HG02642 (cell line): ENCODE data around the gene SLC8A1.

Experiments
- ATAC-seq: cut with Tn5 transposase; IDR thresholded peaks from one replicate; pipeline ENCODE4 v1.9.1; 2021; ENCODE audit warnings: mild to moderate bottlenecking; ENCODE audit not compliant: unreplicated experiment, poor library complexity

Gene SLC8A1

DNA sequence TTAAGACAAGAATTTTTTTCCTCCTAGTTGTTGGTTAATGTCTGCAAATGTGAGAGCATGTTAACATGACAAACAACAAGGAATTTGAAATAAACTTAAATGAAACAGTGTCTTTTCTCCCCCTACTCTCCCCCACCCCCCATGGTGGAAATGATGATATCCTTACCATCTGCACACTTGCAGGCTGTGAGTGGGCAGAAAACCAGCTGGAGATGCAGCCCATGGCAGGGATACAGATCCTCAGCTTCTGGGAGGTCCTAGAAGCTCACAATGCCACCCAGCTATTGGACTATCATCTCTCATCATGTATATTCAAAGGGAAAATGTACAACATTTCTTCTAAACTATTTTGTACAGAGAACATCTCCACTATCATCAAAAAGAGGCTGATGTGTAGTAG lies 196.8 kb downstream of the SLC8A1 start:
- no peak for ATAC-seq

DNA sequence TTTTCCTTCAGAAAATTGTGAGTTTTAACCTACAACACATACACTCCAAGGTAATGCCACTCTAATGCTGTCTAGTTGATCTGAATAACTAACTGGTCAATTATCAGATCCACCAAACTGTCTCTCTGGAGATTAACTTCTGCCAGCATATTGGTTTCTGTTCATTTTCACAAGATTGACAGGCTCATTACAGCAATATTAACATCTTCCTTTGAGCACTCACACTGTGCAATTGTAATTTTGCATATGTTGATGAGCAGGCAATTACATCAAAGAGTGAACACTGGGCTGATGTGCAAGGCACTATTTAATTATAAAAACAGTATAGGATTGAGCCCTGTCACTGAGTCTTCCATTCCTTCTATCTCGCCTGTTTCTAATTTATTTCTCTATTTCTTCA lies 197.3 kb downstream of the SLC8A1 start:
- ATAC-seq: no peak

DNA sequence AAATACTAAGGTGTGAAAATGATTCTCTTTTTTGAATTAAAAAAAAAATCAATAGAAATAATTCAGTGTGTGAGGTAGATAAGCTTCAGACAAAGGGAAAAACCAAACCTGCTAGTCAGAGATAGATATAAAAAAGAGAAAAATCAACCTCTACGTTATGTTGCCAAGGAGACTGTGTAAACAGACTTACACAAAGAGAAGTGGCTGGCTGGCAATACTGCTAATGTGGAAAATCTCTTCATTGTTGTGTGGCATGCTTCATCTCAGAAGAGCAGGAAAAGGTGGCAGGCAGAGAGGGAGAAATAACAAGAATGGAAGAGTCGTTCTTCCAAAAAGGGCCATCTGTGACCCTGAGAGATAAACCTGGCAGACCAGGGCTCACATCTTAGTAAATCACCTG lies 200.8 kb downstream of the SLC8A1 start:
- ATAC-seq: no peak

DNA sequence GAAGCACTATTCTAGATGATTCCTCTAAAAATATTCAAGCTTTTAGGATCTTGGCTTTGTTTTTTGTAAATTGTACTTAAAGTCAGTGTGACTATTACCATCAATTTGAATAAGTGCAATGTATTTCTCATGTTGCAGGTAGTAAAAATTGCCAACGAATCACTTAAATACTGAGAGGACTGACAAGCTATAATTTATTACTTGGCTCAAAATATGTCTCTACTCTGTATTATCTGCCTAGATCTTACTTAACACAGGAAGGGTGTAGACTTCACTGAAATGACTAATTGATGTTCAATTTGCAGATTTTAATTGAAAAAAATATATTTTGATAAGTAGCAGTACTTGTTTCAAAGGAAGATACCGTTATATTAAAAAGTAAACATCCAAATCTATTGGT lies 202.3 kb downstream of the SLC8A1 start:
- no peak for ATAC-seq

DNA sequence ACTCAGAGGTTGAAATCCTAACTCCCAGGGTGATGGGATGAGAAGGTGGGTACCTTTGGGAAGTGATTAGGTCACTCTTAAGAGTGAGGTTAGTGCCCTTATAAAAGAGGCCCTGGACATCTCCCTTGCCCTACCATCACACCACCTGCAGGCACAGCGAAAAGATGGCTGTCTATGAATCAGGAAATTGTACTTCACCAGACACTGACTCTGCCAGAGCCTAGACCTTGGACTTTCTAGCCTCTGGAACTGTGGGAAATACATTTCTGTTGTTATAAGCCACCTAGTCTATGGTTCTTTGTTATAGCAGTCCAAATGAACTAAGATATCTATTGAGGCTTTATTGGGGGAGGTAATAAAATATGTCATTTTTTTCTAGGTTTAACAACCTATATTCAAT lies 203.6 kb downstream of the SLC8A1 start:
- no peak for ATAC-seq

DNA sequence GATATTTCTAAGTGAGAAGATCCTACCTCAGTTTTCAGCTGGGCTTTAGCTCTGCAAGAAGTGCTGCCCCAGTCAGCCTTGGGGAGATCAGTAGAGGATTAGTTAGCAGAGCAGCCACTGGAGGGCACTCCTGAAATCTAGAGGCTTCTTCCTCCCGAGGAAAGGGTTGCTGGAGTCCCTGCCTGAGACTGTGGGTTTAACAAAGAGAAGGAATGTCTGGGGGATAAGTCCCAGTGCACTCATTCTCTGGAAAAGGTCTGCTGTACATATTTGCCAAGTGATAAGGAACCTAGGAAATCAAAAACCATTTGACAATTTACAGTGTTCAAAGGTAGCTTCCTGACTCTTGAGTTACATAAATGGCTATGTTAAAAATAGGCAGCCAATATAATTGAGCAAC lies 207.2 kb downstream of the SLC8A1 start:
- peak; percentile 88 for ATAC-seq

DNA sequence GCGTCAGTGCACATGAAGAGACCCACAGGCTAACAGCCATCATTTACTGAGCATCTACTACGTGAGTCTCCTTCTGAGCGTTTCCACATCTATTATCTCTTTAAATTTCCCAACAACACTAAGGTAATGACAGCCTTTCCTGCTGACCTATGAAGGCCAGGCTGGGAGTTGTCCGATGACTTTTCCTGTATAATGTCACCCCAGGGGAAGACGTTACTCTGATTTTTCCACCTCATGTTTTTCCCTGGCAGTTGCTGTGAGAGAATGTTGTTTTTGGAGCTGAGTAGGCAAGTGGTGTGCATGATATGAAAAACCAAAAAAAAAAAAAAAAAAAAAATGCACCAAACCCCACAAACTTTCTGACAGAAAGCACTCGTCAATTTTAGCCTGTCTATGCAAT lies 207.6 kb downstream of the SLC8A1 start:
- ATAC-seq: no peak

DNA sequence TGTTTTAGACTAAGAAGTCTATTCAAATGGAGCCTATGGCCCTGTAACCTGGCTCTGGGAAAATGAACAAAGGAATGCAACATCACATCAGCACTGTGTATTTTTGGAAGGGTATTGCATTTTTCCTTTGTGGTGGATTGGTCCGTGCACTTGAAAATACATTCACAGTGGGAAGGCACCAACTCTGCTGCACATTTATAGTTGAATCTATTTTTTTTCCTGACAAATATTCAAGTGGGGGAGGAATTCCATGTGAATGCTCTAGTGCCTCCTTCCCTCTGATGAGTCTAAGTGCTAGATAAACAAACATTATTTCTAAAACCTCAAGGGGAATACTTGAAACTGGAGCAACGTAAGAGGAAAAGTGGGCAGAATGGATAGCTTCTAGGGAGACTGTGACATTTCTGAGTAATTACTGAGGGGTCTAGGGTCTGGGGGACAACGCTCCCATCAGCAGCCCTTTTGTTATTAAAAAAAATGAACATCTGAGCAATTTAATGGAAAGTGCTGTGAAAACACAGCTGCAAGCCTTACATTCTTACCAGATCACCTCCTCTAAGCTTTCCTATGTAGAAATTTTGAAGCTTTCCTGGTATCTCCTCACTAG lies 208.2 kb downstream of the SLC8A1 start:
- ATAC-seq: no peak

DNA sequence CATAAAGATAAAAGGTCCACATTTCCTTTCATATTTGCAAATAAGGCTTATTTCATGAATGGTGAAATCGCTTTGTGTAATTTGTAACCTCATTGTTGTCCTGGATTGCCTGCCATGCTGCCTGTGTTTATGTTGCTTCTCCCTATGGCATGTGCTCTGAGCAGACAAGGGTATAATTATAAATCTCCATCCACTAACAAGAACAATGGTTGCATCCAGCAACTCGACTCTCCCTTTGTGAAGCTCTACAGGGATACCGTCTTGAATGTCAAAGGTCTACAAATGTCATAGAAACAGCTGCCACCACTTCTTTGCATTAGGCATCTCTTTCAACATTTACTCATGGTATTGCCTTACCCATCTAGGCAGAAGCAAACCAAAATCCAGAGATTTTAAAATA lies 209.6 kb downstream of the SLC8A1 start:
- no peak for ATAC-seq

DNA sequence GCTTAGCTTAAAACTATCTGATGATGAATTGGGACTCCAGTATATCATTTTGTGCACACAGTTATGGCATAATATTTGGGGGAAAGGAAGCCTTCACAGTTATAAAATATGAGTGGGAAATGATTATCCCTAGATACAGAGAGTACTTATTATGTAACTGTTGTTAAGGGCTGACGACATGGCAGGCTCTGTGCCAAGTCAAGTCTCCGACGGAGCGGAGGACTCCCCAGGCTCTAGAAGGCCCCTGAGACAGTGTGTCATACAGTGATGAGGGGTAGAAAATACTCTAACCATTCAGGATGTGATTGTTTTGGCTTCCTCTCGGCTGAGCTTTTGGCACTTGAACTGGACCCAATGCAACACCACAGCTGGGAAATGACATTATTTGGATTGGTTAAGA lies 211.8 kb downstream of the SLC8A1 start:
- no peak for ATAC-seq

DNA sequence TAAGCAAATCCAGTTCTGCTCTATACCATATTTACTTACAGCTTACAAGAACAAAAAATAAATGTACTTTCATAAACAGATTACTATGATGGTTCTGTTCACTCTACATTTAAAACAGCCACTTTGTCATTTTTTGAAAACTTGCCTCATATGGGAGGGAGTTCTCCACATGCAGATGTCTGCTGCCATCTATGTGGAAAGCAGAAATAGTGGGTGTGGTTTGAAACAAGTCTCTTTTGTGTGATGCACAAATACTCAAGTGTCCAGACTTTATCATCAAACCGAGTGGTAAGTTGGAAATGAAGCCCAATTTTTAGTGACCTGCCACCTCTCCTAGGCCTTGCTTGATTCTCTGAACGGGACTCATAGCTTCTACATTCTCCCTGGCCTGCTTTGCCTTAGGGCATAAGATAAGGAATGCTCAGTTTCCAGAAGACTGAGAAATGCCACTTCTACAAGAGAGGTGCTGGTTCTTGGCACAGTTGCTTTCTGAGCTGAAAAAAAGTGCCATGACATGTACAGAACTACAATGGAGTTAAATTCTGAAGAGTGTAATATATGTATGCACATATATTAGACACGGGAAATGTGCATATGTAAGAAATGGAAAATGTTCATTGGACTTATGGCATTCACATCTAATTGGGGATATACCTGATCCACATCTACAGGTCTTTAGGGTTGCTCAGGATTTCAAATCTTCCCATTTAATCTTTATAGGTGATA lies 221.0 kb downstream of the SLC8A1 start:
- ATAC-seq: no peak

DNA sequence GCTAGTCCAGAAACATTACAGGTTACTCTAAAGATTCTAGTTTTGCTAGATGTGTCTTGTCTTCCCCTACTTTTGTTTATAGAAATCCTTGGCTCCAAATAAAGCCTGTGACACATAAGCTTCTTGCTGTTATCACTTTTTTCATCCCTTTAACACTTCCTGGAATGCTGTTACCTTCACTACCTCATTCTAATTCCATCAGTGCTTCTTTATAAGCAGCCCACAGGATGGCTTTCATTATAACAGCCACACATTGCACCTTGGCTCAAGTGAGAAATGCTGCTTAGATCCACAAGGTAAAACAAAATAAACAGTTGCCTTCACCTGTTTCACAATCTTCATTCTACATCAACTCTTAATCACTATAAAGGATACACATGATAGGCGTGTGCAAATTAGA lies 221.7 kb downstream of the SLC8A1 start:
- no peak for ATAC-seq

DNA sequence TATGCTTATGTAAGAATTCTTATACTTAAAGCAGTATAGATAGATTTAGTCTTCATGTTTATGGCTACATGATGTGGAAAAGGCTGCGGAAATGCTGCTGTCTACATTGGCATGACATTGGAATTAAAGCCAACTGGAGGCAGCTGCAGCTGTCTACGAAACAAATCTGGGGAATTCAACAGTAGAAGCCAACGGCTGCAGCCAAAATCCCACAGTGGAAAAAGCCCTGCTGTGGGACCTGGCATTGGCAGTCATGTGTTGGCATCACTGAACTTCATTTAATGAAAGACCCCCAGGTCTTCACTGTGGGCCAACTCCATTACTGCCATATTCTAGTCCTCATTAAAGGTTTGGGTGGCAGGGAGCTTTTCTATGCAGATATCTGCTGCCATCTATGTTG lies 223.6 kb downstream of the SLC8A1 start:
- no peak for ATAC-seq

DNA sequence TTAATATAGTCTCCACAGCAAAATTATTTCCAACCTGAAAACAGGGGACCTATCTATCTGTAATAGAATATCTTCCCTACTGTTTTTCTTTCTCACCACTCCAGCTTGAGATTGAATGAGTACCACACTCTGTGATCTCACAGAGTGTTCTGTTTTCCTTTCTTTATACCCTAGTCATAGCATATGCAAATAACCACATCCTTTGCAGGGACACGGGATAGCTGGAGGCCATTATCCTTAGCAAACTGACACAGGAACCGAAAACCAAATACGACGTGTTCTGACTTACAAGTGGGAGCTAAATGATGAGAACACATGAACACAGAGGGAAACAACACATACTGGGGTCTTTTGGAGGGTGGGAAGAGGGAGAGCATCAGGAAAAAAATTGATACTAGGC lies 224.7 kb downstream of the SLC8A1 start:
- ATAC-seq: no peak

DNA sequence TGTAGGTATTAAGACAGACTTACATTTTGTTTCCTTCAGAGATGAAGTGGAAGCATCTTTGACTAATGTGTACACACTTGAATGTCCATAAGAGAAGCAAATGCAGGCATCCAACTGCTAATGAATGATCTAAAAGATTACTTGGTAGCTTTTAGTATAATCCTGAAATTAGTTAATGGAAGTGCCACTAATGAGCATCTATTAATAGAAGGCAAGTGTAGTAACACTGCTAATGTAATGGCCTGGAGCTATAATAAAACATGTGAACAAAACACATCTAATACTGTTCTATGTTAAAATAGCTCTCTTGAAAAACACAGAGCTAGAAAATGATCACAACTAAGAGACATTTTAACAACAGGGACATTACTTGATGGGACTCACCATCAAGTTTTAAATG lies 225.3 kb downstream of the SLC8A1 start:
- ATAC-seq: no peak

DNA sequence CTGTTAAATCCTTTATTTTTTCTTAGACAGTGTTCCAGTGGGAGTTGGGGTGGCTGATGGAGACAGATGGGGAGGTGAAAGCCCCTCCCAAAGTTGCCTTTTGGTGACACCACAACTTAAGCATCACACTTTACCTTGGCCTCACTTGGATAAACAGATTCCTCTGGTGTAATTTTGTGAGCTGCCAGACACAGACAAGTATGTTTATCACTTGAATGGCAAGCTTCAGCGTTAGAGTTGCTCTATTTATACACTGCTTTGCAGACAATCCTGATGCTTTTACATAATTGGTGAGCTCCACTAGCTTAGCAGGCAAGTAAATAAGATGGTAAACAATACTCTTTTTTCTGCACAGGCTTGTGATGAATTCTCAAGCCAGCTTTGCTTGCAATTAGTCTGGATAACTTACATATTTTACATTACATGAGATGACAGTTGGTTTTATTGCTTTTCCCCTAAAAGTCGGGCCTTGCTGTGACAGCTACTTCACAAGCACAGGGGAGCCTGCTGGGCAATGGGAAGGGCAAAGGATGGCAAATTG lies 226.2 kb downstream of the SLC8A1 start:
- ATAC-seq: no peak

DNA sequence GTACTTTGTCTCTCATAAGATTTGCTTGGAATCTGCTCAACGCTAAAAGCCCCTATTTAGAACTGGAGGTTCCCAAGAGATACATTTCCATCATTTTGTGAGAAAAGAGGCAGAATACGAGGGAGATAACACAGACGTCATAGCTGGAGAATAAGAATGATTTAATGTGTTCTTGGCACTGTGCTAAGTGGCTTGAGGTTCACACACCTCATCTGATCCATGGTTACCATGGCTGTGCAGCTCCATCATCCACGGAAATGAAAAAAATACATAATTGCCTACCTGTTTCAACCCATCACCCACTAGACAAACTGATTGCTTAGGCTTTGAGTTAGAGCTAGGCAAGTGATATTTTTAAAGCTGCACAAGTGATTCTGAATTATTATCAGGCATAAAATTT lies 227.6 kb downstream of the SLC8A1 start:
- ATAC-seq: no peak

DNA sequence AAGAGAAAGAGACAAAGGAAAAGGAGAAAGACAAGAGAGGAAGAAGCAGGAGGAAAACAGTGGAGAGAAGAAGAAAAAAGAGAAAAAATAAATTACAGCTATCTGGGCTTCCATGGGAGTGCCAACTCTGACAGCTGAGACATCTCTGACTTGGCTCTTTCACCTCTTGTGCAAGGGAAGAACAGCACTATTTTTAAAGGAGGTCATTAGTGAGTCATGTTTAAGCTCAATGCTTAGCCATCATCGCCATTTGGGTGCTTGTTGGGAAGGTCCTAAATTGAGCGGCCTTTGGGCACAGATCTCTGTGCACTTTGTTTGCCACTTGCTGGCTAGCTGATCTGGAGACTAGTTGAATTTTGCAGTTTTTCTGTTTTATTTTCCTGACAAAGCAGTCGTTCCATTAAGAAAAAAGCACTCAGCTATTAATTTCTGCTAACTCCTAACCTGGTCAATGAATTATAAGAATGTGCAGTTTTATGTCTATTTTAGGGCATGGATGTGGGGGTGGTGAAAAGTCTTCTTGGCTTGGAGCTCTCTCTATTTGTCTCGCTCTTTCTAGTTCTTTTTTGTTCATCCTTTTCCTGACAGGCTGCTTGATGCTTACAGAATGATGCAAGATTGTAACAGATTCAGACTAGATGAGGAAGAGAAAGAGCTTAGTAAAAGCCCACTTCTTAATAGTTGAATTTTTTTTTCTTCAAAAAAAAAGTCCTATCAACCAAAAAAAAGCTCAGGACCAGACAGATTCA lies 231.5 kb downstream of the SLC8A1 start:
- no peak for ATAC-seq

DNA sequence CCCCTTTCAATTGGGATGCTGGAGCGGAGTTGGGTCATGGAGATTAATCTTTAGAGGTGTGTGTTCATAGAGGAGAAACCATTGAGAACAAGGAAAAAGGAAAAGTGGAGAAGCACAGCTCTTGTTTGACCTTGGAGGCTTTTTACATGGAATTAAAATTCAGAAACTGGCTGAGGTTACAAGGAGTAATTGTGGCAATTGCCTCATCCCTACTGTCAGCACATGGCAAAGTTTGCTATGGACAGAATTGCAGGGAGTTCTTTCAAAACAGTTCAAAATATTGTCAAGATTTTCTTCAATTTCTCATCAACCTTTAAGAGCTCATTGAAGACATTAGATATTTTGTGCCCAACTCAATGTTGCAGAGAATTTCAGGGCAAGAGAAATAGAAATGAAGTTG lies 232.7 kb downstream of the SLC8A1 start:
- no peak for ATAC-seq

DNA sequence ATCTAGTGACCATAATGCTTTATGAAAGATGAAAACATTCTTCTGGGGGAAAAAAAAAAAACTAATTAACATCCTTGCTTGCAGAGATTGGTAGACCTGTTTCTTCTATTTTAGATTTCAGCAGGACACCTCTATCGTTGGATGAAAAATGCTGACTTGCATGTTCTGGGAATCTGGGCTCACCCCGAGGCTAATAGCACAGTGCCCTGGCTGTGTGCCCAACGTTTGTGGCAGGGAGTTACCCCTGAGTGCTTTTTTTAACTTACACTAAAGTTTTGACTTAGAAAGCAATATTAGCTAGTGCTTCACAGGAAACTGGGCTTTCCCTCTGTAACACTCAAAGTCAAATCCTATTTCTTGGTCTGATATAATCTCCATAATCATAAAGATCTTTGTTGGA lies 233.2 kb downstream of the SLC8A1 start:
- no peak for ATAC-seq

DNA sequence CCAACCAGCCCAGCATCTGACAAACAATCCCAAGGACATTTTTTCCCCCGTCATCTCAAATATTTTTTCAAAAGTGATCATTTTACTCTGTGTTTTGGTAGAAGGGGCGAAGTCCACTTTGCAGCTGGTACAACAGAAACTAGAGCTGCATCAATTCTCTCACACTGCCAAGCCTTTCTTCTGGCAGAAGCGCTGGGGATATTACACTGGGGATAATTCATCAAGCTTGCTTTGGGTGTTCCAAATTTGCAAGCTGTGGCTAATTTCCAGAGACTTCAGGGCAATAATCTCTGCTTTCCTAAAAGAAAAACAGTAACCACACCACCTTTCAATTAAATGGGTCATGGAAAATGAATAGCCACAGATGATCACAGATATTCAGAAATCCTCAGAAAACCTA lies 238.3 kb downstream of the SLC8A1 start:
- ATAC-seq: no peak
